ENCODE measurements around the gene PRKCE.

- TF ChIP-seq, protein P1, sequence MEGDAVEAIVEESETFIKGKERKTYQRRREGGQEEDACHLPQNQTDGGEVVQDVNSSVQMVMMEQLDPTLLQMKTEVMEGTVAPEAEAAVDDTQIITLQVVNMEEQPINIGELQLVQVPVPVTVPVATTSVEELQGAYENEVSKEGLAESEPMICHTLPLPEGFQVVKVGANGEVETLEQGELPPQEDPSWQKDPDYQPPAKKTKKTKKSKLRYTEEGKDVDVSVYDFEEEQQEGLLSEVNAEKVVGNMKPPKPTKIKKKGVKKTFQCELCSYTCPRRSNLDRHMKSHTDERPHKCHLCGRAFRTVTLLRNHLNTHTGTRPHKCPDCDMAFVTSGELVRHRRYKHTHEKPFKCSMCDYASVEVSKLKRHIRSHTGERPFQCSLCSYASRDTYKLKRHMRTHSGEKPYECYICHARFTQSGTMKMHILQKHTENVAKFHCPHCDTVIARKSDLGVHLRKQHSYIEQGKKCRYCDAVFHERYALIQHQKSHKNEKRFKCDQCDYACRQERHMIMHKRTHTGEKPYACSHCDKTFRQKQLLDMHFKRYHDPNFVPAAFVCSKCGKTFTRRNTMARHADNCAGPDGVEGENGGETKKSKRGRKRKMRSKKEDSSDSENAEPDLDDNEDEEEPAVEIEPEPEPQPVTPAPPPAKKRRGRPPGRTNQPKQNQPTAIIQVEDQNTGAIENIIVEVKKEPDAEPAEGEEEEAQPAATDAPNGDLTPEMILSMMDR (IDR thresholded peaks at IDR 0.05): no peak
- TF ChIP-seq POLR2AphosphoS5 (IDR thresholded peaks at IDR 0.05): no peak
Measured at GRCh38 chr2:45763797-45764196, 112.3 kb downstream of the PRKCE start.
